WERI-Rb-1 (cell line): Measurements from ENCODE around the gene CA9.
A peak's percentile ranks its signal among the peaks of the same experiment; 100 is the strongest.

Experiments
- DNase-seq: peaks from one replicate; pipeline ENCODE4 v3.0.0-alpha.2; 2020
- H3K27ac ChIP-seq: fragments of 250-450 bp; sonication (Bioruptor Pico); 2 replicates; pipeline ENCODE4 v1.5.1; 2020; ENCODE audit warnings: mild to moderate bottlenecking, moderate library complexity
- H3K27me3 ChIP-seq: fragments of 250-450 bp; sonication (Bioruptor Pico); 2 replicates; pipeline ENCODE4 v1.5.1; 2021; ENCODE audit warnings: mild to moderate bottlenecking, low read depth, moderate library complexity; ENCODE audit not compliant: insufficient read depth, severe bottlenecking
- H3K36me3 ChIP-seq: fragments of 250-450 bp; sonication (Bioruptor Pico); 2 replicates; pipeline ENCODE4 v1.5.1; 2020; ENCODE audit warnings: mild to moderate bottlenecking, moderate library complexity
- H3K4me3 ChIP-seq: 2 replicates; pipeline ENCODE4 v1.5.1; 2011; ENCODE audit warnings: low read depth, mild to moderate bottlenecking, control low read depth, low read length
- H3K9me3 ChIP-seq: fragments of 250-450 bp; sonication (Bioruptor Pico); 2 replicates; pipeline ENCODE4 v1.5.1; 2021; ENCODE audit warnings: mild to moderate bottlenecking, moderate library complexity; ENCODE audit not compliant: severe bottlenecking
- CTCF ChIP-seq: IDR thresholded peaks from 2 replicates; pipeline ENCODE4 v1.5.1; 2011; ENCODE audit warnings: low read depth, mild to moderate bottlenecking, control low read depth, inconsistent platforms, low read length

The CA9 gene

GRCh38 chr9:35716230-35716629 is 42.5 kb downstream of the CA9 start:
- Histone ChIP-seq H3K4me3 (no peak overlapping the region), H3K27ac (no peak overlapping the region), H3K9me3 (no peaks in the 10 kb centered on the region), H3K27me3 (no peaks in the 10 kb centered on the region), H3K36me3 (peaks cover 87% of the 10 kb centered on the region)
- no peak for DNase-seq
- 0 out of 2 replicates have a peak, but pooled peaks have one; percentile 27 for TF ChIP-seq CTCF

- no peak for TF ChIP-seq CTCF
- Histone ChIP-seq H3K36me3 (peaks cover 87% of the 10 kb centered on the region), H3K9me3 (no peaks in the 10 kb centered on the region), H3K27me3 (no peaks in the 10 kb centered on the region), H3K4me3 (no peak overlapping the region), H3K27ac (no peak overlapping the region)
- DNase-seq: no peak
Observed at GRCh38 chr9:35717132-35717870, 43.6 kb downstream of the CA9 start.

- Histone ChIP-seq H3K36me3 (peaks cover 84% of the 10 kb centered on the region), H3K4me3 (no peak overlapping the region), H3K27me3 (no peaks in the 10 kb centered on the region), H3K27ac (no peak overlapping the region), H3K9me3 (no peaks in the 10 kb centered on the region)
- no peak for TF ChIP-seq CTCF
- no peak for DNase-seq
Observed at GRCh38 chr9:35718721-35719511, 45.2 kb downstream of the CA9 start.

GRCh38 chr9:35719546-35719945 is 45.8 kb downstream of the CA9 start:
- Histone ChIP-seq H3K9me3 (no peaks in the 10 kb centered on the region), H3K27me3 (no peaks in the 10 kb centered on the region), H3K4me3 (no peak overlapping the region), H3K27ac (no peak overlapping the region), H3K36me3 (peaks cover 84% of the 10 kb centered on the region)
- DNase-seq: no peak
- no peak for TF ChIP-seq CTCF

GRCh38 chr9:35723426-35723825 is 49.7 kb downstream of the CA9 start:
- Histone ChIP-seq H3K36me3 (peaks cover 64% of the 10 kb centered on the region), H3K27ac (no peak overlapping the region), H3K27me3 (no peaks in the 10 kb centered on the region), H3K9me3 (no peaks in the 10 kb centered on the region), H3K4me3 (no peak overlapping the region)
- DNase-seq: no peak
- no peak for TF ChIP-seq CTCF
